Glomerular endothelial cell (primary cell): ENCODE results near the gene AFF3. TPM values are rescaled to one million over a fixed set of nuclear protein-coding genes. Genes with fewer than 3 reads are reported as not detected.
A peak's percentile ranks its signal among the peaks of the same experiment; 100 is the strongest.
"Not testable (repeated sequence)": the region's sequence is repeated elsewhere in the genome, so short reads cannot be mapped to it uniquely, and the experiment has no call there.

Experiments
- DNase-seq: peaks from one replicate; pipeline ENCODE4 v3.0.0-alpha.2; 2011; ENCODE audit warnings: low read depth, low spot score; ENCODE audit errors: extremely low read depth
- total RNA-seq: library from RNA; depleted of rRNA; stranded (reverse); fragments of >200 nt; gene quantifications from 2 replicates; pipeline ENCODE4 v1.2.3, GENCODE V29; 2015

Gene AFF3, protein sequence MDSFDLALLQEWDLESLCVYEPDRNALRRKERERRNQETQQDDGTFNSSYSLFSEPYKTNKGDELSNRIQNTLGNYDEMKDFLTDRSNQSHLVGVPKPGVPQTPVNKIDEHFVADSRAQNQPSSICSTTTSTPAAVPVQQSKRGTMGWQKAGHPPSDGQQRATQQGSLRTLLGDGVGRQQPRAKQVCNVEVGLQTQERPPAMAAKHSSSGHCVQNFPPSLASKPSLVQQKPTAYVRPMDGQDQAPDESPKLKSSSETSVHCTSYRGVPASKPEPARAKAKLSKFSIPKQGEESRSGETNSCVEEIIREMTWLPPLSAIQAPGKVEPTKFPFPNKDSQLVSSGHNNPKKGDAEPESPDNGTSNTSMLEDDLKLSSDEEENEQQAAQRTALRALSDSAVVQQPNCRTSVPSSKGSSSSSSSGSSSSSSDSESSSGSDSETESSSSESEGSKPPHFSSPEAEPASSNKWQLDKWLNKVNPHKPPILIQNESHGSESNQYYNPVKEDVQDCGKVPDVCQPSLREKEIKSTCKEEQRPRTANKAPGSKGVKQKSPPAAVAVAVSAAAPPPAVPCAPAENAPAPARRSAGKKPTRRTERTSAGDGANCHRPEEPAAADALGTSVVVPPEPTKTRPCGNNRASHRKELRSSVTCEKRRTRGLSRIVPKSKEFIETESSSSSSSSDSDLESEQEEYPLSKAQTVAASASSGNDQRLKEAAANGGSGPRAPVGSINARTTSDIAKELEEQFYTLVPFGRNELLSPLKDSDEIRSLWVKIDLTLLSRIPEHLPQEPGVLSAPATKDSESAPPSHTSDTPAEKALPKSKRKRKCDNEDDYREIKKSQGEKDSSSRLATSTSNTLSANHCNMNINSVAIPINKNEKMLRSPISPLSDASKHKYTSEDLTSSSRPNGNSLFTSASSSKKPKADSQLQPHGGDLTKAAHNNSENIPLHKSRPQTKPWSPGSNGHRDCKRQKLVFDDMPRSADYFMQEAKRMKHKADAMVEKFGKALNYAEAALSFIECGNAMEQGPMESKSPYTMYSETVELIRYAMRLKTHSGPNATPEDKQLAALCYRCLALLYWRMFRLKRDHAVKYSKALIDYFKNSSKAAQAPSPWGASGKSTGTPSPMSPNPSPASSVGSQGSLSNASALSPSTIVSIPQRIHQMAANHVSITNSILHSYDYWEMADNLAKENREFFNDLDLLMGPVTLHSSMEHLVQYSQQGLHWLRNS (N-terminal part only)
- total RNA-seq, result 4.6 and 5.8 TPM in 2 replicates

DNA sequence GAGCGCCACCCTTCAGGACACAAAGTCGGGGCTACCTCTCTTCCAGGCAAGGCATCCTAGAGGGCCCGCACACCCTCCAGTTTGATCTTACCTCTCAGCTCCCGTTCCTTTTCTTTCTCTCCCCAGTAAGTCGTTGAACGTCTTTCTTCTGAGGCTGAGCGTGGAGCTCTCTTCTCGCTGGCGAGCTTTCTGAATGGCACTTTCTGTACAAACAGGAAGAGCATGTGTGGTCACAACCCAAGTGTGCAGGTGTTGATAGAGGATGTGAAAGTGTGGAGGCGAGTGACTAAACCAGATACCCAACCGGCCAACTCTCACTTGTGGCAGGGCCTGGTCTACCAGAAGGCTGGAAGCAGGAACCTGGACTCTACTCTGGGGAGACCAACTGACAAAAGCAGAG is at the start of gene AFF3:
TSS of gene AFF3 (minus strand) at position 198 of the 400 bp plus-strand sequence. CDS start 38,136 bp downstream, outside the sequence.
- no peak for DNase-seq

DNA sequence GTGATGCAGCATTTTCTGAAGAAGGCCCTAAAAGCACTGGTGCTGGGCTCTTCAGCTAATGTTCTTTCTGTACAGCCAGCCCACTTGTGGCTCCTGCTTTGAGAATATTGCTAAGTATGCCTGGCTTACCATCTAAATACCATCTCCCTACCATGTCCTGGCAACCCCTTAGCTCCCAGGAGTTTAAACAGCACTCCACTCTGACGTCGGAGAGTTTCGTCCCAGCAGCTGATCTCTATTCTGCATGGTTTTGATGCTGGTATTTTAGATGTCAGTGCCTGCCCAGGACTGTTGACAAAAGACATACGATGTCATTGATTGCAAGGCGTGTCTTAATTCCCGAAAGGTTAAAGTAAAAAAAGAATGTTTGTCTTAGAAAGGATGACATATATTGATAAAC is 47.0 kb upstream of the AFF3 start:
- no peak for DNase-seq

DNA sequence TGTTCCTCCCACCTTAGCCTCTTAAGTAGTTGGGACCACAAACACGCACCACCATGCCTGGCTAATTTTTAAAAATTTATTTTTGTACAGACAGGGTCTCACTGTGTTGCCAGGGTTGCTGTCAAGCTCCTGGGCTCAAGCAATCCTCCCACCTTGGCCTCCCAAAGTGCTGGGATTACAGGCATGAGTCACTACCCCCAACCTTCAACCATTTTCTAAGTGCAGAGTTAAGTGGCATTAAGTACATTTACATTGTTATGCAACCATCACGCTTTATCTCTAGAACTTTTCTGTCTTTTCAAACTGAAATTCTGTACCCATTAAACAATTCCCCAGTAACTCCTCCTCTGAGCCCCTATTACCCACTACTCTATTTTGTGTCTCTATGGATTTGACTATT is 45.9 kb upstream of the AFF3 start:
- DNase-seq, result no peak

DNA sequence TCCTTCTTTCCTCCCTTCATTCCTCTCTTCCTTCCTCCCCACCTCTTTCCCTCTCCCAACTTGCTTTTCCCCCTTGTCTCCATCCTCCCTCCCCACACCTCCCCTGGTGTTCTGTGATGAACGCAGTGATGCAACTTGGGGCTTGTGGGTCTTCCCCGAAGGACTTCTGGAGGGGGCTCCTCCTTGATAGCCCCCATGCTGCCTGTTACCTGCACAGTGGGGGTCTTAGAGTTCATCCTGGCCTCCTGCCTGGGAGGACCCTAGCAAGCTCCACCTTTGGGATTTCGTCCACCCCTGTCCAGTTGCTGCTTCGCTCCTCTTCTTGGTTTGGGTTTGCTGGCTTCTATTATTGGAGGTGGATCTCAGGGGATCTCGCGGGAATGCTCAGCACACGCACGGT is 43.7 kb upstream of the AFF3 start:
- no peak for DNase-seq

DNA sequence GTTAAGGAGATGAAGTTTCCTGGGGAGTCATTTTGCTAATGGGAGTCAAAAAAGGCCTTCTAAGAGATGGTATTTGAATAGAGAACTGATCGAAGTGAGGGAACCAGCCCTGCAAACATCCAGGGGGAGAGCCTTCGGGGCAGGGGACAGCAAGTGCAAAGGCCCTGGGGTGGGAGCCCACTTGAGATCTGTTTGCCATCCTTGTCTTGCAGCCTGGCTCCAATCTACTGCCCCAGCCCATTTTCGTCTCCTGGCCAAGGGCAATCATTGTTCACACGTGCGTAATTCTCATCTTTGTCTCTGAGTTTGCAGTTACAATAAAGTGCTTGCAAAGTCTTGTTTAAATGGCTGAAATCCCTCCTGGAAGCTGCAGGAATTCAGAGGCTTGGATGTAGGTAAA is 43.1 kb upstream of the AFF3 start:
- DNase-seq, result no peak

DNA sequence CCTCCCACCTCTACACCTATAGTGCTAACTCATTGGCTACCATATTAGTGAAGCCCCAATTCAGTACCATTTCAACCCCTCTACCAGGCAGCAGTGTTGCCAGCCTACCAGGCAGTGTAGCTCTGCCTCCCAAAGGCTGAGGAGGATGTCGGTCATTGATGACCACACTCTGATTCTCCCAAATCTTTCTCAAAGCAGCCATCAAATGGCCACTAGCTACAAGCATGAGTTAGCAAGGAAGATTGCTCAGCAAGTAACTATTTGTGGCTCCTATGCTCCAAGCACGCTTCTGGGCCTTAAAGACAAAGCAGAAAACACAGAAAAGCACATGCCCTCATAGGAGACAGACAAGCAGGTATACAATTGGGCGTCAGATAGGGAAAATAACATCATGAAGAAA is 42.7 kb upstream of the AFF3 start:
- DNase-seq, result no peak

DNA sequence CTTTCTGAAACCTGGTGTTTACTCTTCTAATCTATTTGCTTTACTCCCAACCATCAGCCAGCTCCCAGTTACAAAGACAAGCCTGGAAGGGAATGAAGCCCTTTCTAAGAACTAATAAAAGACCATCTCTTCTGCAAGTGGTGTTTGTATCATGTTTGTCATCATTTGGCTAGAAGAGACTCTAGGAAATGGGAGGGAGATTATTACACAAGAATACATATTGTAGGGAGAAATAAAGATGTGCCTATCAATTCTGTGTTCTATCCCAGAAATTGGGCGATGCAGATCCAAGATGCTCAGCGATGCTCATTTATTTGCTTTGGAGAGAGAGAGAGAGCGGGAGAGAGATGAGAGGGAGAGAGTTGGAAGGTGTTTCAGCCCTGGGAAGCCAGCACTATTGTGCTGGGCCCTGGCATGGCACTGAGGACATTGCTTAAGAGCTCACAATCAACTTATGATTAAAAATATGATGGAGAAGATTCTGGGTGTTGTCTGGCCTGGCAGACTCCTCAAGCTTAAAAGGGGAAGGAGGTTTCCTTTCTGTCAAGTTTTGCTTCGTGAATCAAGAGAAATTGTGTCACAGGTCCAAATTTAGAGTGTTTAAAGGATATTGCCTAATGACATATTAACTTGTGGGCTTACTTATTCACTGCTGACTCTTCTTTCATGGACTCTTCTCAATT is 41.8 kb upstream of the AFF3 start:
- DNase-seq, result no peak

DNA sequence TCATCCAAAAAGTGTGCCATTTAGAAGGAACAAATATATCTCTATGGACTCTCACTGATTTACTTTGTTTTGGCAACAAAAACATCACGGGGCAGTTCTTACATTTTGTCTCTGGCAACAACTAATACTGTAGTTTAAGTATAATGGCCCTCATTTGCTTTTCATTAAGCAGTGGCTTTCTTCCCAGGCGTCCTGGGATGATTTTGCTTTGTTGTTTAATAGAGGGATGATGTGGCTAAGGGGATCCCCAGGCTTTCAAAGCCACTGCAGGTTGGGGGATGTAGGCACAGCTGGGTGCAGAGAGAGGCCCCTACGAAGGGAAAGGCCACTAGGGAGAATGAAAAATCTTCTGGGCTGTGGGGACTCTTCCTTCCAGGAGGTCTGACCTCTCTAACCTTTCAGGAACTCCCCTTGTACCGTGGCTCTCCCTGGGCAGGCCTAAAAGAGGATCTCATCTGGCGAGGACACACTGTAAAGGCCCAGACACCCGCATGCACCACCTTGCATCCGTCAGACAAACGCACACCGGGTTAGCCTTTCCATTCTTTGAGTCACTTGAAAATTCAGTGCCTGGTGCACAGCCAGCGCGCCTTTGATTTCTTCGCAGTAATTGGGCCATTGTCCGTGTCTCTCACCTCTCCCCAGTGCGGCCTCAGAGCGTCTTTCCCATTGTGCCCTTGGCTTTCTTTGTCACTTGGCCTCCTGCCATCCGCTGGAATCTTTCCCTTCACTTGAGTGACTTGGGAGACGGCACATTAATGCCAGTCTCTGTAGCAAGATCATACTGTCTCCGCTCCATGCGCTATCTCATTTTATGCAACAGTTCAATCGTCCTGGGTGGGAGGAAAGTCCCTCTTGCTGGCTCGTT is 40.3 kb upstream of the AFF3 start:
- no peak for DNase-seq

DNA sequence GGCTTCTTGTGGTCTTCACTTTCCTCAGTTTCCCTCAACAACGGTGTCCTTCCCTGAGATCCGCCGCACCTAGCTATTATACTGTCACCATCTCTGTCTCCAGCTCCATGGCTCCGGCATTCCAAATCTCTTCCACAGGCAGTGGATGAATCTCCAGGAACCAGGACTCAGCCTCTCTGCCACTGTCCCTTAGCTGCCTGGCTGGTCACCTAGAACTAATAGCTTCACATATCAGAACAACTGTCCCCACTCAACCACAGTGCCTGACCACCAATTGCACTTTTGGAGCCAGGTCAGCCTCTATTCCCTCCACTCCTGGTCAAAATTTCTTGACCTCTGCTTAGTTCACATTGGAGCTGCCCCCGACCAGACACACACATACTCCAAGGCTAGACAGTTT is 38.1 kb upstream of the AFF3 start:
- no peak for DNase-seq

DNA sequence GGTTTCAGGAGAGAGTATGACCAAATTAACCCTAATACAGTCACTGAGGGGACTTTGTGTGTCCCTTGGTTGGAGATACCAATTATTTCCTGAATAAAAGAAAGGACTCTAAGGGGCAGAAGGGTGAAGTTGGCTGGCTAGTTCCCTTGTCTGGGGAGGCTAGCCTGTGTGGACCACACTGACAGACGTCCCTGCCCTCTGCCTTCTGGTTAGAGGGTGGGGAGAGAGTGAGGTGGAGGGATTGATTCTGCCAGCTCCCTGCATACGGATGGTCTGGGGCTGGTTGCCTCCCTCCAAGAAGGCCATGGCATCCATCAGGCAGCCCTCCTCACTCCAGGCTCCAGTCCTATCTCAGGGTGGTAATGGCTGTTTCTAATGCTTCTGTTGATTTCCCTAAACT is 37.4 kb upstream of the AFF3 start:
- DNase-seq, result no peak

DNA sequence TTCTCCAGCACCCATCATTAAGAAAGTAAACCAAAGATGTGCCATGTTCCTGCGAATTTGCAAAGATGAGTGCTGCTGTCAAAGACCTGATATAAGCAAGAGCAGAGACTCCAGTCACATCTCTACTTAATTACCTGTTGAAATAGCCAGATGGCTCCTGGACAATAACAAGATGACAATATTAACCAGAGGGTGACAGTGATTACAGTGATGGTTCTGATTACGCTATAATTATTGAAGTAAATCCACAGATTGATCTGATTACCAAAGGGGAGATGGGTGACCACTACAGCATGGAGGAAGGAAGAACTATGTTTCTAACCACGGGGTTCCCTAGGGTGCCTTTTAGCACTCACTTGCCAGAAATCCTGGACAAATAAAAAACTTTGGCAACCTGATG is 36.5 kb upstream of the AFF3 start:
- no peak for DNase-seq

DNA sequence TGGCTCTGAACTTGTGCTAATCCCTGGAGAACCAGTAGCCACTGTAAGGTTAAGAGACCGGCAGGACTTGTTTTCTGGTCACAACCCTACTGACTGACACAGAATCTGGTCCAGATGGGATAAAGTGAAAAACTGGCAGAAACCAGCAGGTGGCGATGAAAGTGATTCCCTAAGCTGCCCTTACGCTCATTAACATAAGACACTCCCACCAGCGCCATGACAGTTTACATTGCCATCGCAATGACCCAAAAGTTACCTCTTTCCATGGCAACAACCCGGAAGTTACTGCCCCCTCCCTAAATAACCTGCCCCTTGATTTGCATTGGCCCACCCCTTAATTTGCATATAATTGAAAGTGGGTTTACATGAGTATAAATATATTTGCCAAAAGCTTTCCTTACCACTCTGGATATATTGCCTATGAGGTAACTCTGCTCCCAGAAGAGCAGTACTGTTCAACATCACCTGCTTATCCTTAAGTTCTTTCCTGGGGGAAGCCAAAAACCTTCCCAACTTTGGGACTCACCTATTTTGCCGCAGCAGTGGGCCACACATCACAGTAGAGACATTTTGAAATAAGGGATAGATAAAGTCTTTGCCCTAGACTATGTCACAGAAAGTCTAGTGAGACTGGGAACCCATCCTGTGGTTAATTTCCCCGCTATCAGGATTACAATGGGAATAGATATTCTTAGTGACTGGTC is 35.8 kb upstream of the AFF3 start:
- DNase-seq, result peak; percentile 72

DNA sequence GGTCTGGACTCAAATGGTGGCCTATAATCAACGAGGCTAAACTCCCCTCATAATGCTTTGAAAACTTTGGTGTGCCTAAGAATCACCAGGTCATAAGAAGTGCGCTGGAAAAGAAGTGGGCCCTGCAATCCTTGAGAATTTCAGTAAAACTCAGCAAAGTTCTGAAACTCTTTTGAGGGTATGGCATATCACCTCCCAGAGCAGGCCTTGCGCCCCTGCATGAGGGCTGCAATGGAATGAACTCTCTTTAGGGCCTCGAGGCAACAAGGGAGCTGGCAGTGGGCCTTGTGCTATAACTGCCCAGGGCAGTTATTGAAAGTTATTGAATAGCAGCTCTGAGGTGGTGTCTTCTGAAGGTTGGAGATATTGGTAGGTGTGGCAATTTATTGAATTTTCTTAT is 34.5 kb upstream of the AFF3 start:
- DNase-seq, result no peak

DNA sequence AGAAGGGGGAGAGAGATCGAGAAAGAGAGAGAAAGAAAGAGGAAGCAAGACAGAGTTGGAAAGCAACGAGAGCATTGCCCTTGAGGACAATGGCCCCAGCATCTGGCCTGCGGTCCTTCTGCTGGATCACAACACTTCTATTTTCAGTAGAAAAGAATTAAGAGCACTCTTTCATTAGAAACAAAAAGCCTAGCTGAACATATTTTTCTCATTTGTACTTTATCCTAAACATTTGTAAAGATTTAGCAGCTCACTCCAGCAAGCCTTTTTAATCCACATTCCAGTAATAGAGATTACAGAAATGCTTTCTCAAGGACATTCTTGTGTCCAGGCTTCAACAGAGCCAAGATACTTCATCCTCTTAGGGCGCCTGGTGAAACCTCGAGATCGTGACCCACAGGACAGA is 31.6 kb upstream of the AFF3 start:
- no peak for DNase-seq

DNA sequence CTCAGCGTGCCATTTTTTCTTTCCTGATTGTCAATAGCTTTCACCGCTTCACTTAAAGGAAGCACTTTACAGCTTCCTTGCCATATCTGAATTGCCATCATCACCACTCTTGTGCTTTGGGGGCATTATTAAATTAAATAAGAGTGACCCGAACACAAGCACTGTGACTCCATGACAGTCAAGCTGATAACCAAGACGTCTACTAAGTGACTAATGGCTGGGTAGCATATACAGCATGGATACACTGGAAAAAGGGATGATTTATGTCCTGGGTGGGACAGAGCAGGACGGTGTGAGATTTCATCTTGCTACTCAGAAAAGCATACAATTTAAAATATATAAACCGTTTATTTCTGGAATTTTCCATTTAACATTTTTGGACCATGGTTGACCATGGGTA is 24.3 kb upstream of the AFF3 start:
- no peak for DNase-seq

DNA sequence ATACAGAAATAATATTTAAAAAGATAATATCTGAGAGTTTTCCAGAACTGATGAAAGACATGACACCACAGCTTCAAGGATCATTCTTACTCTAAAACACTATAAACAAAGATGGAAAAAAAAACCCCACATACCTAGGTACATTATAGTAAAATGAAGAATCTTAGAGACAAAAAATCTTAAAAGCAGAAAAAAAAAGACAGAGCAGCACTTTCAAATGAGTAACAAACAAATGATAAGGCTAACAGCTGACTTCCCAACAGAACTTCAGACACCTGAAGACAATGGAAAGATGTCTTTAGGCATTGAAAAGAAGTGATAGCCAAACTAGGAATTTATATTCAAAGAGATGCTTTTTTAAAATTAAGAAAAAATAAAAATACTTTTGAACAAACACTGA is 21.2 kb upstream of the AFF3 start:
- no peak for DNase-seq

DNA sequence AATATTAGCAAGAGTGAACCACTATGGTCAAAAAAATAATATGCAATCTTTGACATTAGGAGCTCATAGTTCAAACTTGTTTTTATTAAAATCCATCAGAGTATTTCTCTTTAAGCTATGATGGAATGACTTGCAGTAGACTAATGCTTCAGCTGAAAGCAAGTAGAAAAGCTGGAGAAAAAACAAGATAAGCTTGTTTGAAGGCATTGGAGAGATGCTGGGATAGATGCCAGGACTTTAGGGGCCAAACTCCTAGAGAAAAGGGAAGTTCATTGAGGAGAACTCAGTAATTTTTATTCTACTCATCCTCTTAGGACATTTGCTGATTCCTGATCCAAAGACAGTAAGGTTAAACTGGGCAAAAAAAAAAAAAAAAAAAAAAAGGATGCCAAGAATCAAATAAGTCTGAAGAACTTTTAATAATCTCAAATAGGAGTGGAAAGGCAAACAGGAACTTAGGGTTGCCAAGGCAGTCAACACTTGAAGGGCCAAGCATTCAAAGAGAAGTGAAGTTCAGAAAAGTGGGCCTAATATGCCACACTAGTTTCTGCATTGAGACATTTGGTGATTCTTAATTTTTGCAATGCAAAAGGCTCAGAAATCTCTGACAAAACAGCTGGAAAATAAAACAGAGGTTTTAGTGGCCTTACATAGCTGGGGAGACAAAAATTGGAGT is 19.7 kb upstream of the AFF3 start:
- no peak for DNase-seq

DNA sequence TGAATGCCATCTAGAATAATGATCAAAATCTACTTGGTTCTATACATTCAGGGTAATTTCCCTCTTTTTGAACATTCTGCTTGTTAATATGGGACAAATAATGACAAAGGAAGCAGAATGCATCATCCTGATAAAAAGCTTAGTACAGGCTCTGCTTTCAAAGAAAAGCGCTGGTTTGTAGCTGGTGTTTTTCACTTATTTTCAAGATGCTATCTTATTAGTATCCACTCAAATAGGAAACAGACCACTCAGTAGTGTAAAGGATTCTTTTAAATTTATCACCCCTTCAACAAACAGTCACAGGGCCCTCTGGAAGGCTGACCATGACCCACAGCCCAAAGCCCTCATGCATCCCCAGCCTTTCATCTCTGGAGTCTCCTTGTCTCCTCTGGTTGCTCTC is 18.0 kb upstream of the AFF3 start:
- DNase-seq, result no peak

DNA sequence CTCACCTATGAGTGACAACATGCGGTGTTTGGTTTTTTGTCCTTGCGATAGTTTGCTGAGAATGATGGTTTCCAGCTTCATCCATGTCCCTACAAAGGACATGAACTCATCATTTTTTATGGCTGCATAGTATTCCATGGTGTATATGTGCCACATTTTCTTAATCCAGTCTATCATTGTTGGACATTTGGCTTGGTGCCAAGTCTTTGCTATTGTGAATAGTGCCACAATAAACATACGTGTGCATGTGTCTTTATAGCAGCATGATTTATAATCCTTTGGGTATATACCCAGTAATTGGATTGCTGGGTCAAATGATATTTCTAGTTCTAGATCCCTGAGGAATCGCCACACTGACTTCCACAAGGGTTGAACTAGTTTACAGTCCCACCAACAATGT is 9.4 kb upstream of the AFF3 start:
- DNase-seq, result not testable (repeated sequence)
